GM23338 (cell line): ENCODE measurements around the gene KCTD12. TPM values are rescaled to one million over a fixed set of nuclear protein-coding genes. Genes with fewer than 3 reads are reported as not detected.
A peak's percentile ranks its signal among the peaks of the same experiment; 100 is the strongest.

ENCODE experiments used
- ATAC-seq: fragments of 200-7000 bp; cut with Tn5 transposase; 3 replicates; pipeline ENCODE4 v1.9.1; 2020
- DNase-seq: peaks from one replicate; pipeline ENCODE4 v3.0.0-alpha.2; 2015; ENCODE audit warnings: low spot score
- H2AFZ ChIP-seq: fragments of 200-600 bp; sonication (generic); 2 replicates; pipeline ENCODE4 v1.8.0; 2016; ENCODE audit warnings: antibody characterized with exemption, mild to moderate bottlenecking, moderate library complexity
- H3F3A ChIP-seq: fragments of 200-600 bp; sonication (generic); replicated peaks from 2 replicates; pipeline ENCODE4 v1.8.0; 2017; ENCODE audit warnings: antibody characterized with exemption, mixed run types, low read depth
- H3K27ac ChIP-seq: fragments of 200-600 bp; sonication (generic); 2 replicates; pipeline ENCODE4 v1.6.1; 2016; ENCODE audit warnings: low read depth
- H3K27me3 ChIP-seq: fragments of 200-600 bp; sonication (generic); 2 replicates; pipeline ENCODE4 v1.8.0; 2016; ENCODE audit warnings: mild to moderate bottlenecking, mixed run types, moderate library complexity; ENCODE audit not compliant: insufficient read depth
- H3K36me3 ChIP-seq: fragments of 200-600 bp; sonication (generic); 2 replicates; pipeline ENCODE4 v1.8.0; 2016; ENCODE audit warnings: mild to moderate bottlenecking; ENCODE audit not compliant: insufficient read depth
- H3K4me1 ChIP-seq: fragments of 200-600 bp; sonication (generic); 2 replicates; pipeline ENCODE4 v1.8.0; 2016; ENCODE audit warnings: mild to moderate bottlenecking, moderate library complexity; ENCODE audit not compliant: insufficient read depth
- H3K4me2 ChIP-seq: fragments of 200-600 bp; sonication (generic); 2 replicates; pipeline ENCODE4 v1.7.1; 2017; ENCODE audit warnings: mixed run types
- H3K4me3 ChIP-seq: fragments of 200-600 bp; sonication (generic); 2 replicates; pipeline ENCODE4 v1.6.1; 2016; ENCODE audit warnings: mixed run types
- H3K79me2 ChIP-seq: fragments of 200-600 bp; sonication (generic); replicated peaks from 2 replicates; pipeline ENCODE4 v1.8.0; 2017; ENCODE audit warnings: mild to moderate bottlenecking; ENCODE audit not compliant: insufficient read depth
- H3K9me2 ChIP-seq: fragments of 200-600 bp; sonication (generic); 2 replicates; pipeline ENCODE4 v1.8.0; 2017; ENCODE audit not compliant: insufficient read depth
- H4K20me1 ChIP-seq: fragments of 200-600 bp; sonication (generic); replicated peaks from 2 replicates; pipeline ENCODE4 v1.8.0; 2017; ENCODE audit warnings: mild to moderate bottlenecking; ENCODE audit not compliant: insufficient read depth
- H3K27ac Mint-ChIP-seq: 2 replicates; pipeline ENCODE4 v1.8.0; 2020; ENCODE audit warnings: inconsistent platforms, mild to moderate bottlenecking, moderate library complexity, mixed read lengths
- H3K27me3 Mint-ChIP-seq: 3 replicates; pipeline ENCODE4 v1.8.0; 2022; ENCODE audit warnings: low read depth, mild to moderate bottlenecking, moderate library complexity, mixed read lengths, inconsistent platforms; ENCODE audit not compliant: insufficient read depth, poor library complexity
- H3K36me3 Mint-ChIP-seq: 3 replicates; pipeline ENCODE4 v1.8.0; 2021; ENCODE audit warnings: low read depth, mild to moderate bottlenecking, inconsistent platforms, moderate library complexity, mixed read lengths
- H3K4me1 Mint-ChIP-seq: 3 replicates; pipeline ENCODE4 v1.8.0; 2020; ENCODE audit warnings: mild to moderate bottlenecking, inconsistent platforms, mixed read lengths
- H3K4me3 Mint-ChIP-seq: 3 replicates; pipeline ENCODE4 v1.8.0; 2021; ENCODE audit warnings: moderate library complexity, mild to moderate bottlenecking, inconsistent platforms, mixed read lengths
- H3K9me3 Mint-ChIP-seq: 3 replicates; pipeline ENCODE4 v1.8.0; 2020; ENCODE audit warnings: moderate library complexity, mild to moderate bottlenecking, inconsistent platforms, mixed read lengths
- CREB1 ChIP-seq: fragments of 250-450 bp; sonication (Bioruptor Pico); IDR thresholded peaks from 2 replicates; pipeline ENCODE4 v1.5.0; 2020; ENCODE audit warnings: low read depth, mild to moderate bottlenecking, moderate library complexity
- CTCF ChIP-seq, 2 experiments: fragments of 200-600 bp in 1 of 2; sonication (generic) in 1 of 2; conservative IDR thresholded peaks; 2 replicates each; pipeline versions ENCODE4 v1.5.1 to v1.6.1; 2016 to 2017; ENCODE audit warnings: antibody characterized with exemption in 2 of 2, low read depth in 2 of 2, mild to moderate bottlenecking in 2 of 2, moderate library complexity in 1 of 2
- ETS1 ChIP-seq: IDR thresholded peaks from 2 replicates; pipeline ENCODE4 v1.6.1; 2016; ENCODE audit warnings: antibody characterized with exemption
- EZH2 ChIP-seq: fragments of 200-600 bp; sonication (generic); IDR thresholded peaks from one replicate; pipeline ENCODE4 v1.8.0; 2017; ENCODE audit warnings: antibody characterized with exemption, mild to moderate bottlenecking, low read depth; ENCODE audit not compliant: unreplicated experiment
- EZH2phosphoT487 ChIP-seq: fragments of 200-600 bp; sonication (generic); IDR thresholded peaks from one replicate; pipeline ENCODE4 v1.8.1; 2018; ENCODE audit warnings: antibody characterized with exemption; ENCODE audit not compliant: unreplicated experiment
- JUNB ChIP-seq: IDR thresholded peaks from one replicate; pipeline ENCODE4 v1.6.1; 2016; ENCODE audit warnings: antibody characterized with exemption; ENCODE audit not compliant: unreplicated experiment
- NANOG ChIP-seq: IDR thresholded peaks from 2 replicates; pipeline ENCODE4 v1.6.1; 2016; ENCODE audit warnings: antibody characterized with exemption, borderline replicate concordance
- POLR2AphosphoS5 ChIP-seq: IDR thresholded peaks from 2 replicates; pipeline ENCODE4 v1.6.1; 2016; ENCODE audit warnings: antibody characterized with exemption, low read depth
- REST ChIP-seq: IDR thresholded peaks from one replicate; pipeline ENCODE4 v1.6.1; 2018; ENCODE audit warnings: antibody characterized with exemption; ENCODE audit not compliant: unreplicated experiment
- STAT1 ChIP-seq: IDR thresholded peaks from one replicate; pipeline ENCODE4 v1.6.1; 2016; ENCODE audit warnings: antibody characterized with exemption; ENCODE audit not compliant: unreplicated experiment
- ZNF114 ChIP-seq: fragments of 250-450 bp; sonication (Bioruptor Pico); IDR thresholded peaks from 2 replicates; pipeline ENCODE4 v1.5.0; 2020; ENCODE audit warnings: mild to moderate bottlenecking, moderate library complexity
- ZNF331 ChIP-seq: fragments of 250-450 bp; sonication (Bioruptor Pico); IDR thresholded peaks from 2 replicates; pipeline ENCODE4 v1.5.0; 2020; ENCODE audit warnings: low read depth, mild to moderate bottlenecking, moderate library complexity
- polyA plus RNA-seq: library from polyadenylated mRNA; unstranded; fragments of >200 nt; fragmentation: Nextera tagmentation; extraction: Ambion mirVana; gene quantifications from 2 replicates; pipeline ENCODE4 v1.2.1, GENCODE V29; 2016
- total RNA-seq: library from RNA; depleted of rRNA; stranded (reverse); fragments of >200 nt; shearing (Covaris generic); gene quantifications from 2 replicates; pipeline ENCODE4 v1.2.3, GENCODE V29; 2014
- TF ChIP-seq, protein P1 (sequence below): fragments of 250-450 bp; sonication (Bioruptor Pico); IDR thresholded peaks from 2 replicates; pipeline ENCODE4 v1.5.0; 2020; ENCODE audit warnings: mild to moderate bottlenecking, moderate library complexity

The KCTD12 gene
- total and polyA plus RNA-seq, 2 experiments from 2014 or later = 3.3 to 12.0 TPM

DNA sequence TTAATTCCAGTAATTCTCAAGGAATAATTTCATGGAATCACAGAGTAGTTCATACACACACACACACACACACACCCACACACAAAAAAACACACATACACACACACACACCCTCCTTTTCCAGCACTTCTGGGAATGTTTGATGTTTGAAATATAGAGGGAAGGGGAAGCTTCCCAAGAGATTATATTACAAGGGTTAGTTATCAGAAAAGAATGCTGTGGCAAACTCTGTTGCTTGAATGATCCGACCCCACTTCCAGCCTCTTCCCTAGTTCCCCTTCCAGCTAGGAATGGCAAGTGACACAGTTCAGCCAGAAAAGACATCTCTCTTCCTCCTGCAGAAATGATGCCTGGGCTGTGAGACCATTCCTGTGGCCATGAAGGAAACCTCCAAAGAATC, 49.9 kb downstream of the KCTD12 start:
- H3K36me3 Mint-ChIP-seq = no peaks in the 10 kb centered on the region
- no peaks in the 10 kb centered on the region for H3K27me3 ChIP-seq

More for the DNA sequence above, 49.9 kb downstream of the KCTD12 start:
- Mint-ChIP-seq H3K27me3 (no peaks in the 10 kb centered on the region), H3K4me3 (no peak overlapping the region), H3K27ac (no peak overlapping the region), H3K4me1 (no peaks in the 10 kb centered on the region), H3K9me3 (no peaks in the 10 kb centered on the region; the same call in 2 of the 3 replicates)
- Histone ChIP-seq H3K4me2 (no peak overlapping the region), H3K4me3 (no peak overlapping the region), H3K4me1 (no peaks in the 10 kb centered on the region), H4K20me1 (no peaks in the 10 kb centered on the region), H3K36me3 (no peaks in the 10 kb centered on the region), H3K27ac (no peak overlapping the region), H2AFZ (peak overlapping the region; percentile 11; the same call in 1 of the 2 replicates), H3F3A (no peaks in the 10 kb centered on the region), H3K79me2 (no peaks in the 10 kb centered on the region), H3K9me2 (no peaks in the 10 kb centered on the region)
- ATAC-seq = no peak
- DNase-seq = no peak
- TF ChIP-seq ZNF114 (CRISPR knock-in tag) = no peak
- TF ChIP-seq NANOG = no peak
- no peak for TF ChIP-seq POLR2AphosphoS5
- TF ChIP-seq ETS1 = no peak
- no peak for TF ChIP-seq CREB1 (CRISPR knock-in tag)
- TF ChIP-seq REST = no peak
- TF ChIP-seq EZH2phosphoT487 = no peak
- no peak for TF ChIP-seq CTCF (conservative IDR thresholded peaks at IDR 0.05; ENCODE audit: low read depth in 2 of 2)
- no peak for TF ChIP-seq JUNB
- no peak for TF ChIP-seq EZH2
- TF ChIP-seq STAT1 = no peak
- TF ChIP-seq ZNF331 (CRISPR knock-in tag) = no peak
- TF ChIP-seq, protein P1, sequence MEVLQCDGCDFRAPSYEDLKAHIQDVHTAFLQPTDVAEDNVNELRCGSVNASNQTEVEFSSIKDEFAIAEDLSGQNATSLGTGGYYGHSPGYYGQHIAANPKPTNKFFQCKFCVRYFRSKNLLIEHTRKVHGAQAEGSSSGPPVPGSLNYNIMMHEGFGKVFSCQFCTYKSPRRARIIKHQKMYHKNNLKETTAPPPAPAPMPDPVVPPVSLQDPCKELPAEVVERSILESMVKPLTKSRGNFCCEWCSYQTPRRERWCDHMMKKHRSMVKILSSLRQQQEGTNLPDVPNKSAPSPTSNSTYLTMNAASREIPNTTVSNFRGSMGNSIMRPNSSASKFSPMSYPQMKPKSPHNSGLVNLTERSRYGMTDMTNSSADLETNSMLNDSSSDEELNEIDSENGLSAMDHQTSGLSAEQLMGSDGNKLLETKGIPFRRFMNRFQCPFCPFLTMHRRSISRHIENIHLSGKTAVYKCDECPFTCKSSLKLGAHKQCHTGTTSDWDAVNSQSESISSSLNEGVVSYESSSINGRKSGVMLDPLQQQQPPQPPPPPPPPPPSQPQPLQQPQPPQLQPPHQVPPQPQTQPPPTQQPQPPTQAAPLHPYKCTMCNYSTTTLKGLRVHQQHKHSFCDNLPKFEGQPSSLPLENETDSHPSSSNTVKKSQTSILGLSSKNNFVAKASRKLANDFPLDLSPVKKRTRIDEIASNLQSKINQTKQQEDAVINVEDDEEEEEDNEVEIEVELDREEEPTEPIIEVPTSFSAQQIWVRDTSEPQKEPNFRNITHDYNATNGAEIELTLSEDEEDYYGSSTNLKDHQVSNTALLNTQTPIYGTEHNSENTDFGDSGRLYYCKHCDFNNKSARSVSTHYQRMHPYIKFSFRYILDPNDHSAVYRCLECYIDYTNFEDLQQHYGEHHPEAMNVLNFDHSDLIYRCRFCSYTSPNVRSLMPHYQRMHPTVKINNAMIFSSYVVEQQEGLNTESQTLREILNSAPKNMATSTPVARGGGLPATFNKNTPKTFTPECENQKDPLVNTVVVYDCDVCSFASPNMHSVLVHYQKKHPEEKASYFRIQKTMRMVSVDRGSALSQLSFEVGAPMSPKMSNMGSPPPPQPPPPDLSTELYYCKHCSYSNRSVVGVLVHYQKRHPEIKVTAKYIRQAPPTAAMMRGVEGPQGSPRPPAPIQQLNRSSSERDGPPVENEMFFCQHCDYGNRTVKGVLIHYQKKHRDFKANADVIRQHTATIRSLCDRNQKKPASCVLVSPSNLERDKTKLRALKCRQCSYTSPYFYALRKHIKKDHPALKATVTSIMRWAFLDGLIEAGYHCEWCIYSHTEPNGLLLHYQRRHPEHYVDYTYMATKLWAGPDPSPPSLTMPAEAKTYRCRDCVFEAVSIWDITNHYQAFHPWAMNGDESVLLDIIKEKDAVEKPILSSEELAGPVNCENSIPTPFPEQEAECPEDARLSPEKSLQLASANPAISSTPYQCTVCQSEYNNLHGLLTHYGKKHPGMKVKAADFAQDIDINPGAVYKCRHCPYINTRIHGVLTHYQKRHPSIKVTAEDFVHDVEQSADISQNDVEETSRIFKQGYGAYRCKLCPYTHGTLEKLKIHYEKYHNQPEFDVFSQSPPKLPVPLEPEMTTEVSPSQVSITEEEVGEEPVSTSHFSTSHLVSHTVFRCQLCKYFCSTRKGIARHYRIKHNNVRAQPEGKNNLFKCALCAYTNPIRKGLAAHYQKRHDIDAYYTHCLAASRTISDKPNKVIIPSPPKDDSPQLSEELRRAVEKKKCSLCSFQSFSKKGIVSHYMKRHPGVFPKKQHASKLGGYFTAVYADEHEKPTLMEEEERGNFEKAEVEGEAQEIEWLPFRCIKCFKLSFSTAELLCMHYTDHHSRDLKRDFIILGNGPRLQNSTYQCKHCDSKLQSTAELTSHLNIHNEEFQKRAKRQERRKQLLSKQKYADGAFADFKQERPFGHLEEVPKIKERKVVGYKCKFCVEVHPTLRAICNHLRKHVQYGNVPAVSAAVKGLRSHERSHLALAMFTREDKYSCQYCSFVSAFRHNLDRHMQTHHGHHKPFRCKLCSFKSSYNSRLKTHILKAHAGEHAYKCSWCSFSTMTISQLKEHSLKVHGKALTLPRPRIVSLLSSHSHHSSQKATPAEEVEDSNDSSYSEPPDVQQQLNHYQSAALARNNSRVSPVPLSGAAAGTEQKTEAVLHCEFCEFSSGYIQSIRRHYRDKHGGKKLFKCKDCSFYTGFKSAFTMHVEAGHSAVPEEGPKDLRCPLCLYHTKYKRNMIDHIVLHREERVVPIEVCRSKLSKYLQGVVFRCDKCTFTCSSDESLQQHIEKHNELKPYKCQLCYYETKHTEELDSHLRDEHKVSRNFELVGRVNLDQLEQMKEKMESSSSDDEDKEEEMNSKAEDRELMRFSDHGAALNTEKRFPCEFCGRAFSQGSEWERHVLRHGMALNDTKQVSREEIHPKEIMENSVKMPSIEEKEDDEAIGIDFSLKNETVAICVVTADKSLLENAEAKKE (CRISPR knock-in tag) = no peak
